HG03469 (cell line): Measurements from ENCODE around the gene SEPTIN2.
A peak's percentile ranks its signal among the peaks of the same experiment; 100 is the strongest.
"Not testable (repeated sequence)": the region's sequence is repeated elsewhere in the genome, so short reads cannot be mapped to it uniquely, and the experiment has no call there.

Source experiments
- ATAC-seq: cut with Tn5 transposase; IDR thresholded peaks from one replicate; pipeline ENCODE4 v1.9.1; 2021; ENCODE audit warnings: mild to moderate bottlenecking, moderate library complexity, moderate number of reproducible peaks; ENCODE audit not compliant: unreplicated experiment

SEPTIN2 gene

DNA sequence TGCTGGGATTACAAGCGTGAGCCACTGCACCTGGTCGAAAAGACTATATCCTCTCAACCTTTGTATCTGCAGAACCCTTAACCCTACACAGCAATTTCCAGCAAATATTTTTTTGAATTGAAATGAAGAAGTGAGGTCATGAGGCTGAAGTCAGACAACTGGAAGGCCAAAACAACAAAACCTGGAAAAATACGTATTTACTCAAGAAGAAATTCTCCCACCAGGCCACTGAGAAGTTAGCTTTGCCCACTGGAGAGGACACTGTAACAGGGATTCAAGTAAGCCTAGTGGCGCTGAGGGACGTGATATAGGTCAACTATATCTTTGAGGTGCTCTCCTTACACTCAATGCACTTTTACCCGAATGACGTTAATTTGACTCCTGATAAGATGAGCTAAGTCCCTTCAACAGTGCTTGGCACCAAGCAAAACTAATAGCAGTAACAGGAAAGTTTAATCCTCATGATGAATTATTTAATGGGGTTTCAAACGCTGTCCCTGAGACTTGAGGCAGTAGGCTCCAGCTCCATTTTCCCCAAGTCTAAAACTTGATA lies 2.1 kb upstream of the SEPTIN2 start:
- no peak for ATAC-seq

- ATAC-seq, result peak; percentile 0
Observed at GRCh38 chr2:241314226-241315092, 1.3 kb upstream of the SEPTIN2 start.

DNA sequence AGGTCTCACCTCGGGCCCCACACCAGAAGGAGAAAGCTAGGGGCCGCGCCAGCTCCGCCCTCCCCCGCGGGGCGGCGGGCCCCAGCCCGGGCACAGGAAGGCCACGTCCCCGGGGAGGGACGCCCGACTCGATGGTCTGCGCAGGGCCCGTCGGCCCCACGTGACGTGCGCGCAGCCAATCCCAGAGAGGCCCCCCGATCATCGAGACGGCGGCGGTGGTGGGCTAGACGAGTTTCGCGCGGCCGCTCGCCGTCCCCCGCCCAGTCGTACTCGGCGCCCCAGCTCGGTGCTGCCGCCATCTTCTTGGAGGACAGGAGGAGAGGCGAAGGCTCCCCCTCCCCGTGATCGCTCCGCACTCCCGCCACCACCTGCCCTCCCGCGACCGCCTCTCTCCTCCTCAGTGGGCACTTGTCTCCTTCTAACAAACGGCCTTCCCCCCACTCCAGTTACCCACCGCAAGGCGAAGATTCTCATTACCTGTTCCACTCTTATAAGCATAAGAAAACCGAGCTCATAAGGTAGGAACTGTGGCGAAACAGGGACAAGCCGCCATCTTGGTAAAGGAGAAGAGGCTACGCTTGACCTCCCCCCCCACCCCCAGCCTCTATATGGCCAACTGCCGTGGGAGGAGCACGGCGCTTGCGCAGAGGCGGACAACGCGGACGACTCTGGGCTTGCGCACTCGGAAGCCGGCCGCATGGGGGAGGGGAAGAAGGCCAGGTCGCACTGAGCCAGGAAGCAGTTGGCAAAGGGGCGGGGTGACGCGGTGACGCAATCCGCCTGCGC lies 439 bp upstream of the SEPTIN2 start, which contains the start of gene HDLBP:
HDLBP (minus strand) TSS at position 580 of the 786 bp plus-strand sequence. CDS start 48,803 bp downstream, outside the sequence.
- peak; percentile 50 for ATAC-seq

GRCh38 chr2:241316825-241317224 lies 1.1 kb downstream of the SEPTIN2 start:
- no peak for ATAC-seq

GRCh38 chr2:241317391-241317790 lies 1.7 kb downstream of the SEPTIN2 start:
- no peak for ATAC-seq

DNA sequence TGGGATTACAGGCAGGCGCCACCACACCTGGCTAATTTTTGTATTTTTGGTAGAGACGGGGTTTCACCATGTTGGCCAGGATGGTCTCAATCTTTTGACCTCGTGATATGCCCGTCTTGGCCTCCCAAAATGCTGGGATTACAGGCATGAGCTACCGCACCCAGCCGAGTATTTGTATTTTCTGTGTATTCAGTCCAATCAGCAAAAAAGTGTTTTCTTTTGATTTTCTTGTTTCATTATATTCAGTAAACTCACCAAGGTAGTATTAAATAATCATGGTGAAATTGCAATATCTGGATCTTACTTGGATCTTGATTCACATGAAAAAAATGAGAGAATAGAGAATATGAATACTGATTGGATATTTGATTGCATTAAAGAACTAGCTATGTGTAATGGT lies 3.1 kb downstream of the SEPTIN2 start:
- ATAC-seq, result not testable (repeated sequence)

GRCh38 chr2:241320394-241320793 lies 4.7 kb downstream of the SEPTIN2 start:
- ATAC-seq, result no peak

GRCh38 chr2:241321033-241321432 lies 5.3 kb downstream of the SEPTIN2 start:
- ATAC-seq, result no peak

DNA sequence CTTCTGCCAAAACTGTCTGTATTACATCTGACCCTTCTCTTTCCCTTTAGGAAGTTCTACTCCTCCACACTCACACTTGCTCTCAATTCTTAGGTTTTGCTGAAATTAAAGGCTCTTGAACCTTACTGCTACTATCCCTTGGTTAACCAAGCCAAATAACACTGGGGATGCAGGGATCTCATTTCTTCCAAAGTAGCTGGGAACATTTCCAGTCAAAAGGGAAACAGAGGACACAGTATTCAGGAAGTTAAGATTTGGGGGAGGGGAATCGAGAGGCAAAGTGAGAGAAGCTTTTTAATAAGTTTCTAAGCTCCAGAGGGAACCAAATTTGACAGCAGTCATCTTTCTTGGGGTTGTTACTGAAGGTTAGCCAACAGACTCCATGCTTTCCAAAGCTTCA lies 6.2 kb downstream of the SEPTIN2 start:
- no peak for ATAC-seq

GRCh38 chr2:241323778-241324177 lies 8.1 kb downstream of the SEPTIN2 start:
- no peak for ATAC-seq

GRCh38 chr2:241324775-241325174 lies 9.1 kb downstream of the SEPTIN2 start:
- no peak for ATAC-seq

DNA sequence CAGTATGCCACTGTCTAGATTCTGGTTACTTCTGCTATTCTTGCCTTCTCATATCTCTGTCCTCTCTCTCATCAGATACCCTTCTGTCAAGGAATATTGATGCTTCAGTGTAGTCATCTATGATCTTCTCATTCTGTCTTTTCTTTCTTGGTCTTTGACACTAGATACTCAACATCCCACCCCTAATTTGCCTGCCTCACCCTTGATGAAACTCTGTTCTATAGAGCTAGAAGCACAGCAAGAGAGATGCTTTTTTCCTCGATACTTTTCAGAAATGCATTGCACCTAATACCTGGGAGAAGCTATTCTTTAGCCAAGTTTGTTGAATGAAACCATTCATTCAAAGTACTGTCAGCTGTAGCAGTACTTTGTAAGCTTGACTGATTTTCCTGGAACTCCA lies 9.5 kb downstream of the SEPTIN2 start:
- ATAC-seq, result no peak

- ATAC-seq, result no peak
Observed at GRCh38 chr2:241329669-241330615, 14.2 kb downstream of the SEPTIN2 start.

DNA sequence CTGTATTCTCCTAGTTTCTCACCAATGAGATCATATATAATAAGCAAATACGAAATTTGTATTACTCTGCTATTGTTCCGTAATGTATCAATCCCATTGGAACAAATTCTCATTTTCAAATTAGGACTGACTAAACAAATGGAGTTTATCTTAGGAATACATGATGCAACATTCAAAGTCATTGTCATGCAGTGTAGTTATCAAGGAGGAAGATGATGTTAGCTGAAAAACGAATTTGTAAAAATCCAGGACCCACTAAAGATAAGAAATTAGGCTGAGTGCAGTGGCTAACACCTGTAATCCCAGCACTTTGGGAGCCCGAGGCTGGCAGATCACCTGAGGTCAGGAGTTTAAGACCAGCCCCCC lies 14.9 kb downstream of the SEPTIN2 start:
- ATAC-seq, result no peak

DNA sequence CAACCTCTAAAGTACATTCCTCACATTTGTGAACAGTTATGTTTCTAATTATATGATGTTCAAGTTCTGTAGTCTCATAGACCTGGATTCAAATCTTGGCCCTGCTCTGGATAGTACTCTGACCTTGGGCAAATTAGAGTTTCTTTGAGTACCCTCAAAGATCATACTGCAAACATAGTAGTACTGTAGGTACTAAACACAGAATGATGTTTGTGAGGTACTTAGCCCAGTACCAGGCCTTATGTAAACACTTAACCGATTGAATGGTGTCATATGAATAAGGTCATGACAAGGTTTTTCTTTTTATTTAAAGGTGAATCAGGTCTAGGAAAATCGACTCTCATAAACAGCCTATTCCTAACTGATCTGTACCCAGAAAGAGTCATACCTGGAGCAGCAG lies 19.1 kb downstream of the SEPTIN2 start:
- no peak for ATAC-seq

DNA sequence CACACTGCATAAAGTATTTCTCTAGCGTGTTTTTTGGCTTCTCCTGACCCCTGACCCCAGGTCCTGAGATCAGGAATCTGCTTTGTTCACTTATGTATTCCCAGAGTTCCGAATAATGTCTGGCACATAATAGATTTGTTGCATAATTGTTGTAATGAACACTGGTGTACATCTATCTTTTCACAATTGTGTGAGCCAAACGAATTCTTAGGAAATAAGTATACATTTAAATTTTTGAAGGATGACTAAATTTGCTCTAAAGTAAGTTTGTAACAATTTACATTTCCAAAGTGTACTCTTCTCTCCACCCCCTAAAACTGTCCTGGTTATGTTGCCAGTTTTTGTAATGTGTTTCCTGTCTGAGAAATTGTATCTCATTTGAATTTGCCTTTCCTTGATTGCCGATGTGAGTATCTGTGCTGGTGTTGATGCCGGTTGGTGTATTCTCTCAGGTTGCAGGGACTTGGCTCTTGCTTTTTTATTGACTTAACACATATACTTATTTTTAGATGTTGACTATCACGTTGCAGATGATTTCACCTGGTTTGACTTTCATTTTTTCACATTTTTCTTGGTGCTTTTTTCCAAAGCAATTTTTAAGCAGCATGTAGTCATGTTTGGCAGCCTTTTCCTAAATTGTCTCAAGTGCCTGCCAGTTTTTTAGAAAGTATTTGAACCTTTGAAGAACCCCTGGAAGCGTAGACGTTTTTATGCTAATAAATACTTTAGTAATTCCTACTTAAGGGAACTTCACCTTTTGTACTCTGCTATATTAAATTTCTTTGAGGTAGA lies 24.3 kb downstream of the SEPTIN2 start:
- ATAC-seq, result no peak

DNA sequence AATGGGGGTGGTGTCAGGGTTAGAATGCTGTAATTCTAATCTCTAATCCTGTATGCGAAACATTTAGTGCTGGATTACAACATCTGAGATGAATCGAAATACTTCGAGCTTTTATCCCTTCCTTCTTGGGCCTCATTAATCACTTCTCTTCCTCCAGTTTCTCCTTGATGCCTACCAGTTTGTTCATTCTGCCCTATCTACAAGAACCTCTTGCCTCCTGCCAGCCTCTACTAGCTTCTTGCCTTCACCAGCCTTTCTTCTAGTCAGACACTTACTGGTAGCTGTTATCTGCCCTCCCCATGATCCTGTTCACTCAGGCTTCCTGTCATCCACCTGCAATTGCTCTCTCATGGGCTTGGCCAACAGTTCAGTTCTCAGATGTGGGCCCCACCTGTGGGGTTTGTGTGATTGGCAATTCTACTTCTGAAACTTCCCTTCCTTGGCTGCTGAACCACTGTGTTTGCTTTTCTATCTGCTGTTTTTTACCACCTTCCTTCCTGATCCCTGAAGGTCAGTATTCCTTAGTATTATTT lies 25.0 kb downstream of the SEPTIN2 start:
- ATAC-seq, result no peak

- no peak for ATAC-seq
Observed at GRCh38 chr2:241344925-241345651, 29.4 kb downstream of the SEPTIN2 start.

- ATAC-seq, result no peak
Observed at GRCh38 chr2:241349941-241350340, 34.2 kb downstream of the SEPTIN2 start.
